Stimulated activated CD4-positive, alpha-beta T cell treated with anti-CD3 and anti-CD28 coated beads, Interleukin-1b, Interleukin-23, amount 100 ng/mL, for 4 hours (primary cell): ENCODE data around the gene WDR70.
"Not testable (repeated sequence)": the region's sequence is repeated elsewhere in the genome, so short reads cannot be mapped to it uniquely, and the experiment has no call there.

ENCODE experiments used
- DNase-seq, 2 donors: peaks; one replicate each; pipeline ENCODE4 v3.0.0-alpha.2; 2020; ENCODE audit warnings: low read depth in 2 of 2

Gene WDR70

DNA sequence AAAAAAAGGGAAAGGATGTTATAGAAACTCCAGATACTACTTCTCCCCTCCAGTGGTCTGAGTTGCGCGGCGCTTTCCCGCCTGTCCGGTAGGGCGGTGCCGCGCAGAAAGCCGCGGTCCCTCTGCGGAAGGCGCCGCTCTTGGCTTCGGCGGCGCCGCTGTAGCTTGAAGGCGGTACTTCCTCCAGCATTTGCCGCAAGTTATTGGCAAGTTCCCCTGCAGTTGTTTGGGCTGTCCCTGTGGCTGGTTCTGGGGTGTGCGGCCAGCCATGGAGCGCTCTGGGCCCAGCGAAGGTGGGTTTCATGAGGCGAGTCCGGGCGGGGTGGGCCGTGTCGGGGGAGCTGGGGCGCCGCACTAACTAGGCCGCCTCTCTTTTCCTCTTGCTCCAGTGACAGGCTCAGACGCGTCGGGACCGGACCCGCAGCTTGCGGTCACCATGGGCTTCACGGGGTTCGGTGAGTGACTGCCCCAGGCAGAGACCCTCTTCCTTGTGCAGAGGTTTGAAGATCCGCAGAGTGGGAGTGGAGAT, at the start of gene WDR70:
Gene WDR70 (plus strand): TSS at position 219 of the 529 bp plus-strand sequence. CDS start 50 bp downstream, at position 269.
- peak; percentile 62 to 66 for DNase-seq

DNA sequence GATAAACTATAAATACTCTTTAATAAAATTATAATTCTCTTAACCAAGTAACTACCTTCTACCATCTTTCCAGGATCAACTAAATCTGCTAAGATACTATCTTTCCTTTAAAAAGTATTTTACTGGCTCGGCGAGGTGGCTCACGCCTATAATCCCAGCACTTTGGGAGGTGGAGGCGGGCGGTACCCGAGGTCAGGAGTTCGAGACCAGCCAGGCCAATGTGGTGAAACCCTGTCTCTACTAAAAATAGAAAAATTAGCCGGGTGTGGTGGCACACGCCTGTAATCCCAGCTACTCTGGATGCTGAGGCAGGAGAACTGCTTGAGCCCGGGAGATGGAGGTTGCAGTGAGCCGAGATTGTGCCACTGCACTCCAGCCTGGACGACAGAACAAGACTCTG, 44.4 kb upstream of the WDR70 start:
- not testable (repeated sequence) for DNase-seq

DNA sequence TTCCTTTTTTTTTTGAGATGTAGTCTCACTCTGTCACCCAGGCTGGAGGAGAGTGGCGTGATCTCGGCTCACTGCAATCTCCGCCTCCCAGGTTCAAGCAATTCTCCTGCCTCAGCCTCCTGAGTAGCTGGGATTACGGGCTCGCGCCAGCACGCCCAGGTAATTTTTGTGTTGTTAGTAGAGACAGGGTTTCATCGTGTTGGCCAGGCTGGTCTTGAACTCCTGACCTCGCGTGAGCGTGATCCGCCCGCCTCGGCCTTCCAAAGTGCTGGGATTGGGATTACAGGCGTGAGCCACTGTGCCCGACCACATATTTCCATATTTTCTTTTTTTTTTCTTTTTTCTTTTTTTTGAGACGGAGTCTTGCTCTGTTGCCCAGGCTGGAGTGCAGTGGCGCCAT, 36.4 kb upstream of the WDR70 start:
- not testable (repeated sequence) for DNase-seq

DNA sequence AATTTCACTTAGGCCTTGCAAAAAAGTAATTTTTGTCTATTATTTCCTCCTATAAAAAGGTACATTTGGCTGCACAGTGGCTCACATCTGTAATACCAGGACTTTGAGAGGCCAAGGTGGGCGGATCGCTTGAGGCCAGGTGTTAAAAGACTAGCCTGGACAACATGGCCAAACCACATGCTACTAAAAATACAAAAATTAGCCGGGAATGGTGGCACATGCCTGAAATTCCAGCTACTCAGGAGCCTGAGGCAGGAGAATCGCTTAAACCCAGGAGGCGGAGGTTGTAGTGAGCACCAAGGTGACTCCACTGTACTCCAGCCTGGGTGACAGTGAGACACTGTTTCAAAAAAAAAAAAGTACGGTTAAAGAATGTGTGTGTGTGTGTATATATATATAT, 24.0 kb upstream of the WDR70 start:
- no peak for DNase-seq

DNA sequence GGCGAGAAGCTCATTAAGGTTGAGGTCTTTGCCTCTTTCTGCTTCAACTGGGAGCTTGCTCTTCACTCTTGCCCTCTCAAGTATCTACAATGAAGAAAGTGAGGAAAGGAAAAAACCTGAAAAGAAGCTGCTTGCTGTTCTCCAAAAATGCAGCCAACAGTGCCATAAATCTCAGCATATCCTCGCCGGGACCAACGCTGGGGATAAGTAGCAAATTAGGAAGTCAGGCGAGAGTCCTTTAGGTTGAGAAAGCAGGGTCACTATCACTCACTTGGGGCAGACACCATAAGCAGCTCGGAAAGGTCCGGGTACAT, 8.6 kb upstream of the WDR70 start:
- no peak for DNase-seq

DNA sequence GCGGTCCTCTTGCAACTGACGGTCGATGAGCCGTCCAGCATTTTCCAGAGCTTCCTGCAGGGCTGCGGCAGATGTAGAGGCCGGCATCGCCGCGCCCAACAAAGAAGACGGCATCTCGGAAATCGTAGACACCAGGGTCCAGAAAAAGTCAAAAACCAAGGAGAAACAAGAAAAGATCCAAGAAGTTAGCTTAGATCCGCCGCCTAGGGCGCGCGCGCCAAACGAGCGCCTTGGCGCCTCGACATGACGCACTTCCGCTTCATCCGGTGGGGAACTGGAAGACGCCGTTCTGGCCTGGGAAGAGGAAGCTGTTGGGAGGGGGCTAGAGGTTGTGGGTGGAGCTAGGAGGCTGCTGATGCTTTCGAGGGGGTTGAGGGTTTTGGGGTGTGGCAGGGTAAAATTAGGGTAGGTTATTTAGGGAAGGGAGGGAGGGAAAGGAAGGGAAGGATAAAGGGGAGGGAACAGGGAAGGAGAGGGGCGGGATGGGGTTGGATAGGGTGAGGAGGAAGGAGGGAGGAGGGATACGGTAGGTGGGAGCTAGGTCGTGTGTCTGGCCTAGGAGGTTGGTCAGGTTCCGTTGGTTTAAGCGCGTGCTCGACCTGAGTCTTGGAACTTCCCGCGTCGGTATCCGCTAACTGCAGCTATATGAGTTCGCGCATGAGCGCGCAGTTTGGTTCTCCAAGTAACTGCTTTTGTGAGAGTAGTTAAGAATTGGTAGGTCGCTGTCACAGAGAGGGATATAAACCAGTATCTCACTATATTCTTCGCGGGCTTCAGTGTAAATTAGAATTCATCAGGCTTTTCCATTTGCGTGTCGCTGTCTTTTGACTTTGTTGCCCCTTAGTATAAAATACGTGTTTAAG, 8.0 kb upstream of the WDR70 start, which contains the start of gene NUP155:
Gene NUP155 (minus strand): TSS at position 243 of the 863 bp plus-strand sequence. CDS start 129 bp downstream, at position 114.
- peak; percentile 77 to 78 for DNase-seq

DNA sequence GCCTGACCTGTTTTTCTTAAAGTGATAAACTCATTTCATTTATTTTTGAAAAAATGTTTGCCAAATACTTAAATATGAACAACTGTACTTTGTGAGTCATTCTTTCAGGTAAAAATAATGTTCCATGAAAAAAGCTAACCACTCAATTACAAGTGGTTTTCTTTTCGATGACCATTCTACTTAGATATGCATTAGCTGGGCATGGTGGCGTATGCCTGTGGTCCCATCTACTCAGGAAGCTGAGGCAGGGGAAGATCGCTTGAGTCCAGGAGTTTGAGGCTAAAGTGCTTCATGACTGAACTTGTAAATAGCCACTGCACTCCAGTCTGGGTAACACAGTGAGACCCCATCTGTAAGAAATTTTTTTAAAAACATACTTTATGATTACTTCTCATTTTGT, 4.0 kb upstream of the WDR70 start:
- no peak for DNase-seq

DNA sequence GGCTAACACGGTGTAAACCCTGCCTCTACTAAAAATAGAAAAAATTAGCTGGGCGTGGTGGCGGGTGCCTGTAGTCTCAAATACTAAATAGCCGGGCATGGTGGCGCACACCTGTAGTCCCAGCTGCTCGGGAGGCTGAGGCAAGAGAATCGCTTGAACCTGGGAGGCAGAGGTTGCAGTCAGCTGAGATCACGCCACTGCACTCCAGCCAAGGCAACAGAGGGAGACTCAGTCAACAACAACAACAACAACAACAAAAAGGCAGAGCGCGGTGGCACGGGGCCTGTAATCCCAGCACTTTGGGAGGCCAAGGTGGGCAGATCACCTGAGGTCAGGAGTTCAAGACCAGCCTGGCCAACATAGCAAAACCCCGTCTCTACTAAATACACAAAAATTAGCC, 1.1 kb upstream of the WDR70 start:
- not testable (repeated sequence) for DNase-seq

DNA sequence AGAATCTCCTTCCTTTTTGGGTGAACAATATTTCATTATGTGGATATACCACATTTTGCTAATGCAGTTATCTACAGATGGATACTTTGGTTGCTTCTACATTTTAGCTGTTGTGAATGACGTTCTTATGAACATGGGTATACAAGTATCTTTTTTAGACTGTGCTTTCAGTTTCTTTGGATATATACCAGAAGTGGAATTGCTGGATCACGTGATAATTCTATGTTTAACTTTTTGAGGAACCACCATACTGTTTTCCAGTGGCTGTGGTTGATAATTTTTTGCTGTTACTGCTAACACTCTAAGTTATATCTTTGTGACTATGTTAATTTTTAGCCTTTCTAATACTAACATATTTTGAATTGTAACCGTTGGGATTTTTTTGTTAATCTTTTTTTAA, 12.5 kb downstream of the WDR70 start:
- no peak for DNase-seq

DNA sequence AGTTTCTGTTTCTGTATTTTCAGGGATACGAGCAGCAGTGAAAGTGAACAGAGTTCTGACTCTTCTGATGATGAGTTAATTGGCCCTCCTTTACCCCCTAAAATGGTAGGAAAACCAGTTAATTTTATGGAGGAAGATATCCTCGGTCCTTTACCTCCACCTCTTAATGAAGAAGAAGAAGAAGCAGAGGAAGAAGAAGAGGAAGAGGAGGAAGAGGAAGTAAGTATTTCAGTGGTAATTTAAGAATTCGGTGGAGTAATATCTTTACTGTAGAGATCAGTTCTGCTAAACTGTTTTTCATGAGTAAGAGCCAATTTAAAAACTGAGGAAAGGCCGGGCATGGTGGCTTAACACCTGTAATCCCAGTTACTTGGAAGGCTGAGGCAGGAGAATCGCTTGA, 17.2 kb downstream of the WDR70 start:
- DNase-seq: no peak

DNA sequence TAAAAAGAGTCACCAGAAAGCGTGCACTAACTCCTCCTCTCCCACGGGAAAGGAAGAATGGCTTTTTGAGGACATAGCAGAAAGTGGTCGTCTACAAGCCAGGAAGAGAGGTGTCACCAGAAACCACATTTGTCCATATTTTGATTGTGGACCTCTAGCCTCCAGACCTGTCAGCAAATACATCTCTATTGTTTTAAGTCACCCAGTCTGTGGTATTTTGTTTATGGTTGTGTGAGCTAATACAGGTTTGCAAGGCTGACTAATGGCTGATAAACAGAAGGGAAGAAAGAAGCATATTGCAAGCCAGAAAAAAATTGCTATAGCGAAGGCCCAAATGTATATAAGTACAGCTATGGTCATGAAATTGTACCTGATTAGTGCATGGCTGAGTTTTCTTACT, 21.4 kb downstream of the WDR70 start:
- DNase-seq: no peak

DNA sequence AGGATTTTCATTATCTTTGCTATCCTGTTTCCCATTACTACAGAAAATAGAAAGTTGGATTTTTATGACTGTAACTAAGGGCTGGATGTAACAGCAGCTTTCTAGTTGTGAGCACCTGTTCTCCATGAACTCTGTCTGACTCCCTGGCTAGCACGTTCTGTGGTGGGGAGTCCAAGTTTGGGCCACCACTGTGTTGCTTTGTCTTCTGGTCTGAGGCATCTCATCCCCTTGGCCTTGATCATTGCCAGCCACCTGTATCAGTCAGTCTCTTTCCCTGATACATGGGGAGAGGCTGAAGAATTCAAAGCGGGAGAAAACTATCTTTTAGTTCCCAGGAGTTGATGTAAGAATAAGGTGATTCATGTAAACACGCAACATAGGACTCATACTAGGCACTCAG, 33.4 kb downstream of the WDR70 start:
- no peak for DNase-seq

DNA sequence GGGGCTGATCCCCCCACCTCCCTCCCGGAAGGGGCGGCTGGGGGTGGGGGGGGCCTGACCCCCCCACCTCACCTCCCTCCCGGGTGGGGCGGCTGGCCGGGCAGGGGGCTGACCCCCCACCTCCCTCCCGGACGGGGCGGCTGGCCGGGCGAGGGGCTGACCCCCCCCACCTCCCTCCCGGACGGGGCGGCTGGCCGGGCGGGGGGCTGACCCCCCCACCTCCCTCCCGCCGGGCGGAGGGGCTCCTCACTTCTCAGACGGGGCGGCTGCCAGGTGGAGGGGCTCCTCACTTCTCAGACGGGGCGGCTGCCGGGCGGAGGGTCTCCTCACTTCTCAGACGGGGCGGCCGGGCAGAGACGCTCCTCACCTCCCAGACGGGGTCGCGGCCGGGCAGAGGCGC, 36.3 kb downstream of the WDR70 start:
- not testable (repeated sequence) for DNase-seq

DNA sequence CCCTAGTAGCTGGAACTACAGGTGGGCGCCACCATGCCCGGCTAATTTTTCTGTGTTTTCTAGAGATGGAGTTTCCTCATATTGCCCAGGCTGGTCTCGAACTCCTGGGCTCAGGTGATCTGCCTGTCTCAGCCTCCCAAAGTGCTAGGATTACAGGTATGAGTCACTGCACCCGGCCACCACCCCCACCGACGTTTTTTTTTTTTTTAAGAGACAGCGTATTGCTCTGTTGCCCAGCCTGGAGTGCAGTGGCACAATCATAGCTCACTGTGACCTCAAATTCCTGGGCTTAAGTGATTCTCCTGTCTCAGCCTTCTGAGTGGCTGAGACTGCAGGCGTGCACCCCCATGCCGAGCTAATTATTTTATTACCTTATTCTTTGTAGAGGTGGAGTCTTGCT, 38.2 kb downstream of the WDR70 start:
- DNase-seq: no peak

DNA sequence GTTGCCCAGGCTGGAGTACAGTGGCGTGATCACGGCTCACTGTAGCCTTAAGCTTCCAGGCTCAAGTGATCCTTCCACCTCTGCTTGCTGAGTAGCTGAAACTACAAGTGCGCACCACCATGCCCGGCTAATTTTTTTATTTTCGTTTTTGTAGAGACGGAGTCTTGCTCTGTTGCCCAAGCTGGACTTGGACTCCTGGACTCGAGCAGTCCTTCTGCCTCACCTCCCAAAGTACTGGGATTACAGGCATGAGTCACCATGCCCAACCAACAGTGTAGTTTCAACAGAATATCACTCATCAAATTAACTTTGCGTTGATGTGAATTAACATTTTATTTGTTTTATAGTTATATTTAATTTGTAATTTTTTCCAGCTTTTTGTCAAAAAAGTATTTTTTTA, 45.3 kb downstream of the WDR70 start:
- DNase-seq: no peak

DNA sequence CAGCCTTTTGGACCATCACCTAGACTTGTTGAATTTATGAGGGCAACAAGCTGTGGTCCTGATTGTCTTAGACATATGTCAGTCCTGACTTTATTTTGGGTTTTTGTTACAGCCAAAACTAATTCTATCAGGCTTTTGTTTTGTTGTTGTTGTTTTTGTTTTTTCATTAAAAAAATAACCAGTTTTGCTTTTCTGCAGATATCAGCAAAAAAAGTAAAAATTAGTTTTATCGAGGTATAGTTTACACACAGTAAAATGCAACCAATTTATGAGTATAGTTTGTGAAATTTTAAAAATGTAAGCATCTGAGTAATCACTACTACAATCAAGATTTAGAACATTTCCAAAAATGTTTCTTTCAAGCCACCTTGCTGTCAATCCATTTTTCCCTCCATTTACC, 48.9 kb downstream of the WDR70 start:
- DNase-seq: no peak

DNA sequence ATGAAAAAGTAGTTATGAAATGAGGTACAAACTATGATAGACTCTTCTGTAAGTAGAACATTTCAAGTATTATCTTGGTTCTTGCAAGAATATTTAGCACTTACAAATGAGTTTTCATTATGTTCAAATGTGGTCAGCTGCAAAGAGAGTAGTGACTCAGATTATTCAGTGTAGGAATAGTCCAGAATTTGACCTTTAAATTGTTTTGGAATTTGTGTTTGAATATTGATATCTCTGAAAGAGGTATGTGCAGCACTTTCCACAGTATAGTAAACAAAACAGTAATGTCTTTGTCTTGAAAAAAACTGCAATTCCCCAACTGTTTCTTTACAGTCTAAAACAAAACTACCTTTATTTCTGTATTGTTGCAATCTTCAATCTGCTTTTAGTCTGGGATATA, 56.1 kb downstream of the WDR70 start:
- DNase-seq: no peak

DNA sequence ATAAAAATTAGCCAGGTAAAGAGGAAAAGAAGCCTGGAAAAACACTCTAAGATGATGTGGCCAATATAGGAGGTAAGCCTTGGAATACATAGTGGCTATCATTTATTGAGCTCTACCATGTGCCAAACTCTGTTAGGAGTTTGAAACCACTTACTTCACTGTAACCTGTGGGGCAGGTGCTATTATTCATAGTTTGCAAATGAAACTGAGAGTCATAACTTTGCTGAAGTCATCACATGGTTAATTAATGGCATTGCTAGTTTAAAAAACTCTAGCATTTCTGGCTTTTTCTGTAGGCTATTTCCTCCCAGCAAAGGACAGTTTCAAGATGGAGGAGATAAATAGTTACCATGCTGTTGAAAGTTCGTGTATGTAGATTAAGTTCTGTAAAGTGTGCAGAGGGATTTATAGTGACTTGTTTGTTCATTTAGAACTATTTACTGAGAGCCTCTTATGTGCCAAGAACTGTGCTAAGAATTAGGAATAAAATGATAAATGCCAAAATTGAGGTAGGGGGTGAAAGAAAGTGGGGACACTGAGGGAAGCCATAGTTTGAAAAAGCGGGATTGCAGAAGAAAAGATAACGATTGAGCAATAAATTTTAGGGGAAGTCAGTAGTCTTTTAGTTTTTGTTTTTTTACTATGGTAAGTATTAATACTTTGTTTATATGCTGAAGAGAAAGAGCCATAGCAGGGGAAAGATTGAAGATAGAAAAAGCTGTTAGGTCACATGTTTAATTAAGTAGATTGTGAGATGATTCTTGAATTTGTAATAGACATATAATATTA, 57.2 kb downstream of the WDR70 start:
- DNase-seq: no peak

DNA sequence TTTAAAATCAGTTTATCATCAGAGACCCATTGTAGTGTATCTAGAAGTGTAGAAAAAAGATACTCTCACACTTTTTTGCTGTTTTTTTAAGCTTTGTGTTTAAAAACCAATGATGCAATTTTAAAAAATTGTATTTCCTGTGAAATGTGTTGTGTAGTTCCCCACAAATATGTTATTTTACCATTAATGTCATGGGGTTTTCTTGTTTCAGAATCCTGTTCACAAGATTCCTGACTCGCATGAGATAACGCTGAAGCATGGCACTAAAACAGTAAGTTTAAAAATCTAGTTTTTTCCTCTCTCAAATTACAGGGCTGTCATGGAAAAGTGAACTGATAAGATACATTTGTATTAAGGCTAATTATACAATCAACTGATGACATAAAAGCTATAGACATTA, 58.6 kb downstream of the WDR70 start:
- DNase-seq: no peak

DNA sequence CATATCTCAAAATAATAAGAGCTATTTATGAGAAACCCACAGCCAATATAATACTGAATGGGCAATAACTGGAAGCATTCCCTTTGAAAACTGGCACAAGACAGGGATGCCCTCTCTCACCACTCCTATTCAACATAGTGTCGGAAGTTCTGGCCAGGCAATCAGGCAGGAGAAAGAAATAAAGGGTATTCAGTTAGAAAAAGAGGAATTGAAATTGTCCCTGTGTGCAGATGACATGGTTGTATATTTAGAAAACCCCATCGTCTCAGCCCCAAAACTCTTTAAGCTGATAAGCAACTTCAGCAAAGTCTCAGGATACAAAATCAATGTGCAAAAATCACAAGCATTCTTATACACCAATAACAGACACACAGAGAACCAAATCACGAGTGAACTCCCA, 66.7 kb downstream of the WDR70 start:
- DNase-seq: not testable (repeated sequence)

DNA sequence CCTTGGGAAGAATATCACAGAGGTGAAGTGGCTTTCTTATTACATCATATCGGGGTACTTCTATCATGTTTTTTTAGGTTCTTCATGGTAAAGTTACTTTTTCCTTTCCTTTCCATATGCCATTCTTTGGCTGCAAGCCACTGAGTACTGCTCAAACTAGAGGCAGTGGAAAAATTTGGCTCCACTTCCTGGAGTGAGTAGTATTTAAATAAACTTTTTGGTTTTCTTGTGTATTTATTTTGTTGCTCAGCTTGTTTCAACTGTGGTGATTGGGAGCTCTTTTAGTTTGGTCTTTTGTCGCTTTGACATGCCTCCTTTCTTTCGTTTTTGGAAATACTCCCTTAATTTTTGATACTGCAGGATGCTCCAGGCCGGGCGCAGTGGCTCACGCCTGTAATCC, 69.8 kb downstream of the WDR70 start:
- DNase-seq: no peak

DNA sequence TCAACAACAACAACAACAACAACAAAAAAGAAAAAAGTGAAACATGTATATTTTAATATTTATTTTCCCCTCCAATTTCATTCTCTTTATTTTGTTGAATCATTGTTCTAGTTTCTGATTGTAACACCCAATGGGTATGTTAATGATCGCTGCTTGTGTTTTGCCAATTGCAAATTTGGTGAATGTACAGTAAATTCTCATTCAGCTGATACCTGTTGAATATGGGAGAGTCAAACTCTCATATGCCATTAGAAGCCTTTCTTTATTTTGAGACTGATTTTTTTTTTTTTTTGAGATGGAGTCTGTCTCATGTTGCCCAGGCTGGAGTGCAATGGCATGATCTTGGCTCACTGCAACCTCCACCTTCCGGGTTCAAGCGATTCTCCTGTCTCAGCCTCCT, 72.9 kb downstream of the WDR70 start:
- not testable (repeated sequence) for DNase-seq

DNA sequence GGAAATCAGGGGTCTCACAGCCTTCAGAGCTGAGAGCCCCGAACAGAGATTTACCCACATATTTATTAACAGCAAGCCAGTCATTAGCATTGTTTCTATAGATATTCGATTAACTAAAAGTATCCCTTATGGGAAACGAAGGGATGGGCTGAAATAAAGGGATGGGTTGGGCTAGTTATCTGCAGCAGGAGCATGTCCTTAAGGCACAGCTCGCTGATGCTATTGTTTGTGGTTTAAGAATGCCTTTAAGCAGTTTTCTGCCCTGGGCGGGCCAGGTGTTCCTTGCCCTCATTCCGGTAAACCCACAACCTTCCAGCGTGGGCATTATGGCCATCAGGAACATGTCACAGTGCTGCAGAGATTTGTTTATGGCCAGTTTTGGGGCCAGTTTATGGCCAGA, 74.1 kb downstream of the WDR70 start:
- not testable (repeated sequence) for DNase-seq
